ENCODE measurements around the gene CER1.
"Not testable (repeated sequence)": the region's sequence is repeated elsewhere in the genome, so short reads cannot be mapped to it uniquely, and the experiment has no call there.

Gene CER1

GRCh38 chr9:14715102-14715501, 7.4 kb downstream of the CER1 start:
- no peak for DNase-seq (ENCODE audit: low spot score)

DNA sequence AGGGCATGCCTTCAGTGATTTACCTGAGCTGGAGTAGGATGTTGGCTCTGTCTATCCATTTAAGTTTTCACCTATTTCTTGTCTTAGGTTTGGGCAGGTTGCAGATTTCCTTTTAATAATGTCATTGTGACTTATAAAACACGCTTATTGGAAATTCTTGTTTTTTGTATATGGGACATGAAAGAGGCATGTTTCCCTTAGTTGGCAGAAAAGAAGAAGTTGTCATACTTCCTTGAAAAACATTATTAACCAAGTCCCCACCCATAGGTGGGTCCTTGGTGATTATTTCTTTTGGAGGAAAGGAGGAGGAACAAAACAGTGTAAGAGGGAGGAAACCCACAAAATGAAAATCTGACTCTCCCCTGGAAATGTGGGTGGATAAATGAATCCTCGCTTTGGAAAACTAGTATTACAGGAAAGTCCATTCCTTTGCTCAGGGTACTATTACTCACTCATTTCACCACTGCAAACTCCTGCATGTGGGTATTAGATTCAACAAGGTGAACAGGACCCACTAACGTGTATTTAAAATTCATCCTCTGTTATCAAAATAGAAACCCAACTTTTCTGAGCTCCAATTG, 9.3 kb downstream of the CER1 start:
- DNase-seq (ENCODE audit: low spot score) = no peak

GRCh38 chr9:14710804-14711203, 11.7 kb downstream of the CER1 start:
- DNase-seq (ENCODE audit: low spot score) = peak; percentile 47

- no peak for DNase-seq (ENCODE audit: low spot score)
Observed at GRCh38 chr9:14706530-14707140, 15.9 kb downstream of the CER1 start.

DNA sequence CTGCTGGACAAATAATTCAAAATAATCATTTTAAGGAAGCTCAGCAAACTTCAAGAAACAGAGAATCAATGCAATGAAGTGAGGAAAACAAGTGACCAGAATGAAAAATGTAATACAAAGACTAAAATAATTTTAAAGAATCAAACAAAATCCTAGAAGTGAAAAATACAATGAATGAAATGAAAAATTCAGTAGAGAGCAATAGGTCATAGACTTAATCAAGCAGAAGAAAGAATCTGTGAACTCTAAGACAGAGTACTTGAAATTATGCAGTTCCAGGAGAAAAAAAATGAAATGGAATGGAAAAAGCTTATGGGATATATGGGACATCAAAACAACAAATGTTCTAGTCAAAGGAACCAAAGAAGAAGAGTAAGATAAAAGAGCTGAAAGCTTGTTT, 17.5 kb downstream of the CER1 start:
- no peak for DNase-seq (ENCODE audit: low spot score)

- no peak for DNase-seq (ENCODE audit: low spot score)
Observed at GRCh38 chr9:14704281-14704680, 18.3 kb downstream of the CER1 start.

DNA sequence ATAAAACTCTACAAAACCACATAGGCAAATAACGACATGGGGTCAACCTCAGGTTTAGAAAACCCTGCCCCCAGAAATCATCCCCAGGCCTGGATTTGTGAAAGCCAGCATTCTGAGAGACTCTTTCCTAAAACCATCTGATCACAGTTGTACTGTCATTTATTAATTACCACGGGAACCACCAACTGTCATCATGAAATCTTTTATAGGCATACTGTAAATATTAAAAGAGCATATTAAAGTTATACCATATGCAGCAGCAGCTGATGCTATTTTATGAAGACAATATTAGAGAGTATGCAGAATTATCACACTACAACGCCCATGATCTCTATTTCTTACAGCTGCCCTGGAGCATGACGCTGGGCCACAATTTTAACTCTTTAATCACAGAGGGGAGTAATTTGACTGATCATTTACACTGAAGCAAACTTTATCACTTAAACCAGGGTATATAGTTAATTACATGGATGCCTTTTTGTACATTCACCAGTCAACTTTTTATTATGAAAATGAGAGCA, 20.3 kb downstream of the CER1 start:
- DNase-seq (ENCODE audit: low spot score) = no peak

GRCh38 chr9:14693251-14693861, 29.2 kb downstream of the CER1 start, which contains the start of gene ZDHHC21:
Gene ZDHHC21, minus strand, starts transcription at chr9:14693432. Its CDS starts 19,092 bp downstream, at chr9:14674340.
- peak; percentile 68 for DNase-seq (ENCODE audit: low spot score)

- DNase-seq (ENCODE audit: low spot score) = peak; percentile 20
Observed at GRCh38 chr9:14692470-14693250, 29.9 kb downstream of the CER1 start.

GRCh38 chr9:14690948-14691730, 31.4 kb downstream of the CER1 start:
- peak; percentile 25 for DNase-seq (ENCODE audit: low spot score)

GRCh38 chr9:14687042-14687719, 35.4 kb downstream of the CER1 start:
- peak; percentile 38 for DNase-seq (ENCODE audit: low spot score)

DNA sequence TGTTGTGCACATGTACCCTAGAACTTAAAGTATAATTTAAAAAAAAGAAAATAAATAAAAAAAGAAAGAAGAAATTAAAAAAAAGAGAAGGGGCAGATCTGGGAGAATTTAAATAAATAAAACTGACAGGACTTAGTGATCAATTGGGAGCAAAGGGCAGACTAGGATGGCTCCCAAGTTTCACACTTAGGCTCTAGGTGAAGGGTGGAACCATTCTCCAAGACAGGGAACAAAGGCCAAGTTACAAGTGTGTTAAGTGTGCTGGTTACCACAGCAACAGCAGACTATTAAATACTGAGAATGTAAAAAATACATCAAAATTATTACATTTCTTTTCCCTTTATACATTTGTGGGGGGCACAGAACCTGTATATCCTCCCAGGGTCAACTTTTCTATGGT, 36.4 kb downstream of the CER1 start:
- DNase-seq (ENCODE audit: low spot score) = no peak

- DNase-seq (ENCODE audit: low spot score) = not testable (repeated sequence)
Observed at GRCh38 chr9:14682616-14683015, 39.9 kb downstream of the CER1 start.

- no peak for DNase-seq (ENCODE audit: low spot score)
Observed at GRCh38 chr9:14678776-14679175, 43.8 kb downstream of the CER1 start.

DNA sequence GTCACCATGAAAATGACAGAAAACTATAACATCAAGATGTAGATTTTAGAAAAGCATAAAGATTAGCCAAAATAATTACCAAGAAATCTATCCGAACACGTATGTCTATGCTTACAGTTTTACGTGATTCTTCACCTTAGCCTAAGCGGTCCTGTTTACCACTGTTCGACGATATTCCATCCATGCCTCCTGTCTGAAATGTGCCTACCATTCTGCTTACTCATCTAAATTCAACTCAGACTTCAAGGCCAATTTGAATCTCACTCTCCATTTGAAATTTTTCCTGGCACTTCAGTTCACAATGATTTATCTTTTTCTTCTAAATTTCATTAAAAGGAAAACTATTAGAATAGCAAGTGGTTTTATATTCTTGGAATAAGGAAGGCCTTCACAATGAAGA, 44.7 kb downstream of the CER1 start:
- no peak for DNase-seq (ENCODE audit: low spot score)

GRCh38 chr9:14677396-14677795, 45.1 kb downstream of the CER1 start:
- no peak for DNase-seq (ENCODE audit: low spot score)

GRCh38 chr9:14674630-14675029, 47.9 kb downstream of the CER1 start:
- no peak for DNase-seq (ENCODE audit: low spot score)

DNA sequence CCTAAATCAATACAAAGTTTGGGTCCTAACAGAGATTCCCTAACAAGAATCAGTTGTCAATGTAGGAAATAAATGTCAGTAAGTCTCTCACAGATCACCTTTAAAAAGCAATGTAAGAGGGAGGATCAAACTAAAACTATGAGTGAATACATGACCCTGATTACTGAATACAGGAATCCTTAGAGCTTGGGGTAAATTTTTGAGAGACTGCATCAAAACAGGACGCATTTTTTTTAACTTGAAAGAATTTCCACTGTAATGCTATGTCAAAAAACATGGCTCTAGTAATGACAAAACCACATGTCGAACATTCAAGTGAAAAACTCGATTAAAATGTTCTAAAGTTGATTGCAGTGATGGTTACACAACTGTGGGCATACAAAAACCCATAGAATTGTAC, 51.2 kb downstream of the CER1 start:
- no peak for DNase-seq (ENCODE audit: low spot score)

- peak; percentile 29 for DNase-seq (ENCODE audit: low spot score)
Observed at GRCh38 chr9:14670718-14671117, 51.8 kb downstream of the CER1 start.

Measured in kidney tubule cell (primary cell).